ENCODE measurements around the gene MATR3. TPM values are rescaled to one million over a fixed set of nuclear protein-coding genes. Genes with fewer than 3 reads are reported as not detected.

The MATR3 gene
- total RNA-seq: 100 to 1,000 TPM; 270 to 549 (median 314) TPM

DNA sequence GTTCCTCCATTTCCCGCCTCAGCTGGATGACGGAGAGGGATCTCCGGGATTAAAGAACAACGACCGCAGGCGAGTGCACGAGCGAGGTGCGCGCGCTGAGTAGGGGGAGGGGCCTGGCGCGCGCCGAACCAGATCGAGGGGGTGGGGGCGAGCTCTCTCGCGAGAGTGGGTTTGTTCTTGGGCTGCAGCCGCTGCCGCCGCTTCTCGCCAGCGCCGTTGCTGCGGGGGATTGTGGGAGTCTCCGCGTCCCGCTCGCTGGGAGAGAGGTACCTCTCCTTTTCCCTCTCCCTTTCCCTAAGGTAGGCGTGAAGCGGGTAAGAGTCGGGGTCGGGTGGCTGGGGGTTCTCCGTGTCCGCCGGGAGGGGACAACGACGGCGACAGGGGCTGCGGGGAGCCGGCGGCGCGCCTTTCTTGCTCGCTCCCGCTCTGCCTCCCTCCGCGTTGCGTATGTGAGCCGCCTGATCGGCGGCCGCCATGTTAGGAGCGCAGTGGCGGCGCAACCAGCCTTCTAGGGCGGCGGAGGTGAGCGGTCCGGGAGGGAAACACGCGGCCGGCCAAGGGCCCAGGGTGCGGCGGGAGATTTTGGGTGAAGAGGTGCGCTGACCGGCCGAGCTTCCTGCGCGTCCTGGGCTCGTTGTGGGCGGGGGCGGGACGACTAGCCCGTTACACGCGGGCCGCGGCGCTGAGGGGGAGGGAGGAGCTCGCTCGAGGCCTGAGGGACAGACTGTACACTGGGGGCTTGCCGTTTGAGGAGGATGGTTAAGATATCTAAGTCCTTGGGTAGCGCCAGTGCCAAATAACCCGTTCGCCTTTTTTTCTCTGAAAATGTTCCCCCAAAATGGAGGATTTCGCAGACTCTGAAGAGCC lies at the start of gene MATR3:
Gene MATR3 (plus strand): TSS at position 234 of the 867 bp plus-strand sequence. CDS start 13,676 bp downstream, outside the sequence.
- H3K27ac ChIP-seq: peak within 1 kb of the TSS; percentile 99 to 100
- H3K4me1 ChIP-seq: peaks cover 11 to 20% of the 10 kb centered on the region in 2 donors
- TF ChIP-seq POLR2A (IDR thresholded peaks at IDR 0.05): peak; percentile 93 to 99
- TF ChIP-seq, protein P1, sequence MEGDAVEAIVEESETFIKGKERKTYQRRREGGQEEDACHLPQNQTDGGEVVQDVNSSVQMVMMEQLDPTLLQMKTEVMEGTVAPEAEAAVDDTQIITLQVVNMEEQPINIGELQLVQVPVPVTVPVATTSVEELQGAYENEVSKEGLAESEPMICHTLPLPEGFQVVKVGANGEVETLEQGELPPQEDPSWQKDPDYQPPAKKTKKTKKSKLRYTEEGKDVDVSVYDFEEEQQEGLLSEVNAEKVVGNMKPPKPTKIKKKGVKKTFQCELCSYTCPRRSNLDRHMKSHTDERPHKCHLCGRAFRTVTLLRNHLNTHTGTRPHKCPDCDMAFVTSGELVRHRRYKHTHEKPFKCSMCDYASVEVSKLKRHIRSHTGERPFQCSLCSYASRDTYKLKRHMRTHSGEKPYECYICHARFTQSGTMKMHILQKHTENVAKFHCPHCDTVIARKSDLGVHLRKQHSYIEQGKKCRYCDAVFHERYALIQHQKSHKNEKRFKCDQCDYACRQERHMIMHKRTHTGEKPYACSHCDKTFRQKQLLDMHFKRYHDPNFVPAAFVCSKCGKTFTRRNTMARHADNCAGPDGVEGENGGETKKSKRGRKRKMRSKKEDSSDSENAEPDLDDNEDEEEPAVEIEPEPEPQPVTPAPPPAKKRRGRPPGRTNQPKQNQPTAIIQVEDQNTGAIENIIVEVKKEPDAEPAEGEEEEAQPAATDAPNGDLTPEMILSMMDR (IDR thresholded peaks at IDR 0.05): peak in 3 of 4 experiments; percentile 10 to 30 (median 11)
- no peaks in the 10 kb centered on the region for H3K9me3 ChIP-seq
- H3K36me3 ChIP-seq: no peaks in the 10 kb centered on the region
- intact Hi-C loops (cut with DNase I; ENCODE audit: low total_unique reads): no loop called here
- peak; percentile 96 for DNase-seq
- peak within 1 kb of the TSS; percentile 85 to 94 for H3K4me3 ChIP-seq
- no peaks in the 10 kb centered on the region for H3K27me3 ChIP-seq

DNA sequence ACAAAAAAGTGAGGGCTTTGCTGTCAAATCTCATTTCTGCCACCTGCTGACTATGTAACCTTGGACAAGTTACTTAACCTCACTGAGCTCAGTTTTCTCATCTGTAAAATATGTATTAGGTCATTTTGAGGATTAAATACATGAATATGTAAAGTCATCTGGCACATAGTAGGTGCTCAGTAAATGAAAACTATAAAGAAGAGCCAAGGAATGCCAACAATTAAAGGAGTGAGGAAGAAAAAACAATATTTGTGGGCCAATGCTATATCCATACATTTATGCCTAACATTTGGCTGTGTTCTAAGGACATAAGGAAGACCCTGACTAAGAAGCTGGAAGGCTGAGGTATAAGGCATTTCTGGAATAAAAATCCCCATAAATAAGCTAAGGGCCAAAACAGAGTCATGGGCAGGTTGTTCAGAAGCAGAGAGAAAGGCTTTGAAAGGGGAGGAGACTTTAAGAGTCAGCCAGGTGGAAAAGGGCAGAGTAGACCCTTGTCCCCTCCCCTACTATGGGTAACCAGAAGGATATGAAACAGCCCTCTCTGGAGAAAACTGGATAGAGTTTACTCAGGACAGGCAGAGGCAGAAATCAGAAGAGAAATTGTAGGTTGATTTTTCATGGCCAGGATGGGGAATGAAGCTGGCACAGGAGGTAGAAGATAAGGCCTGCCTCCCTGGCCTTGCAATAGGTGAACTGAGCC lies 47.8 kb upstream of the MATR3 start:
- intact Hi-C loops (cut with DNase I; ENCODE audit: low total_unique reads): no loop called here
- no peaks in the 10 kb centered on the region for H3K9me3 ChIP-seq
- no peaks in the 10 kb centered on the region for H3K27me3 ChIP-seq
- no peaks in the 10 kb centered on the region for H3K4me1 ChIP-seq
- no peak overlapping the region for H3K27ac ChIP-seq
- no peaks in the 10 kb centered on the region for H3K36me3 ChIP-seq
- DNase-seq: no peak
- TF ChIP-seq POLR2A (IDR thresholded peaks at IDR 0.05): no peak
- TF ChIP-seq, protein P1 (IDR thresholded peaks at IDR 0.05): no peak
- H3K4me3 ChIP-seq: no peak overlapping the region

DNA sequence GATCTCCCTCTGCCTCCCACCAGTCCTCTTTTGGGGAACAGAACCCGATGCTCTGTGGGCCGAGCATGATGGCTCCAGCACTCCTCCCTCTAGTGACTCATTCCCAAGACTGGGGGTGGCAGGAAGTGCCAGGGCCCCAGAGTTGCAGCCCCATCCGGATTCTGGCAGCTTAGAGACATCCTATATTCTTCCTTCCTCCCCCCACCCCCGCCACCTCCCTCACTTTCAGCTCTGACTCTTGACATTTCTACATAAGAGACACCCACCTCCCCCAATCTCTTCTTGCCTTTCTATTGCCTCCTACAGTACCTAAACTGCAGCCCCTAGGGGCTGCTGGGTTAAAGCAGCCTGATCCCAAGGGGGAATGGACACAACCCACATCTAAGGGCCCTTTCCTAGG lies 47.1 kb upstream of the MATR3 start:
- Histone ChIP-seq H3K4me3 (no peak overlapping the region), H3K9me3 (no peaks in the 10 kb centered on the region), H3K36me3 (no peaks in the 10 kb centered on the region), H3K27me3 (no peaks in the 10 kb centered on the region), H3K27ac (no peak overlapping the region), H3K4me1 (no peaks in the 10 kb centered on the region)
- intact Hi-C loops (cut with DNase I; ENCODE audit: low total_unique reads): no loop called here
- TF ChIP-seq POLR2A (IDR thresholded peaks at IDR 0.05): no peak
- TF ChIP-seq, protein P1 (IDR thresholded peaks at IDR 0.05): no peak
- no peak for DNase-seq

DNA sequence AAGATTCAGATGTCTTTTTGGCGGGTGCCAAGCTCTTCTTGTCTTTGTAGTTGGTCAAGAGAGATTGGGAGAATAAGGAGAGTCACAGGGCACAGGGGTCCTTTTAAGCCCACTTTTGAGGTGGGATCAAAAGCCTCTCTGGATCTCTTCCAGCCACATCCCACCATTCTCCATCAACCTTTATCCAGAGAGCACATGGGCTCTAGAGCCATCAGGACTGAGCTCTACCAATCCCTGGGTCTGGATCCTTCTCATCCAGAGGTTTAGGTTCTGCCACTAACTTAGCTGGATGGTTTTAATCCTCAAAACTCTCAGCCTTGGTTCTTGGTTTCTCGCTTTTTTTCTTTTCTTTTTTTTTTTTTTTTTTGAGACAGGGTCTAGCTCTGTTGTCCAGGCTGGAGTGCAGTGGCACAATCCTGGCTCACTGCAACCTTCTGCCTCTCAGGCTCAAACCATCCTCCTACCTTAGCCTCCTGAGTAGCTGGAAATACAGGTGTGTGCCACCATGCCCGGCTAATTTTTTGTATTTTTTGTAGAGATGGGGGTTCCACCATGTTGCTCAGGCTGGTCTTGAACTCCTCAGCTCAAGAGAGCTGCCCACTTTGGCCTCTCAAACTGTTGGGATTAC lies 44.6 kb upstream of the MATR3 start:
- Histone ChIP-seq H3K27me3 (no peaks in the 10 kb centered on the region), H3K9me3 (no peaks in the 10 kb centered on the region), H3K36me3 (no peaks in the 10 kb centered on the region), H3K4me1 (no peaks in the 10 kb centered on the region), H3K4me3 (no peak overlapping the region), H3K27ac (no peak overlapping the region)
- TF ChIP-seq, protein P1 (IDR thresholded peaks at IDR 0.05): no peak
- no peak for TF ChIP-seq POLR2A (IDR thresholded peaks at IDR 0.05)
- no peak for DNase-seq
- intact Hi-C loops (cut with DNase I; ENCODE audit: low total_unique reads): no loop called here

Measured in uterus (tissue), 4 donors.